OCI-M2 (cell line): Measurements from ENCODE around the gene KLHL40.
"Not testable (repeated sequence)": the region's sequence is repeated elsewhere in the genome, so short reads cannot be mapped to it uniquely, and the experiment has no call there.

Experiments used
- DNase-seq: peaks from one replicate; lab custom pipeline; 2025; ENCODE audit not compliant: unreplicated experiment; lab: John Stamatoyannopoulos, UW

KLHL40 gene

DNA sequence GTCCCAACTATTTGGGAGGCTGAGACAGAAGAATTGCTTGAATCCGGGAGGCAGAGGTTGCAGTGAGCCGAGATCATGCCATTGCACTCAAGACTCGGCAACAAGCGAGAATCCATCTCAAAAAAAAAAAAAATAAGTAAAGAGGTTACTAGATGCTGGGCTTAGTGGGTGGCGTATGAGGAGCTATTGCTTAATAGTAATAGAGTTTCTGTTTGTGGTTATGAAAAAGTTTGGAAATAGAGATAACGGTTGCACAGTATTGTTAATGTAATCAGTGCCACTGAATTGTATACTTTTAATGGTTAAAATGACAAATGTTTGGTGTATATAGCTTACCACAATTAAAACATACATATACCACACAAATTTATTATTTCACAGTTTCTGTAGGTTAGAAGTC lies 32.0 kb downstream of the KLHL40 start:
- no peak for DNase-seq

DNA sequence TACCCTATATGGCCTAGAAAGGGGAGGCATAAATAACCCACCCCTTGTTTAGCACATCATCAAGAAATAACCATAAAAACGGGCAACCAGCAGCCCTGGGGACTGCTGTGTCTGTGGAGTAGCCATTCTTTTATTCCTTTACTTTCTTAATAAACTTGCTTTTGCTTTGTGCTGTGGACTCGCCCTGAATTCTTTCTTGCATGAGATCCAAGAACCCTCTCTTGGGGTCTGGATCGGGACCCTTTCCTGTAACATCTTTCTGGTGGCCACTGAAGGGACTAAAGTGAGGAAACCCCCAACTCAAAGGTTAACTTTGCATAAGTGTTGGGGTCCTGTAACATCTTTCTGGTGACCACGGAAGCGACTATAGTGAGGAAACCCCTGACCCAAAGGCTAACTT lies 33.0 kb downstream of the KLHL40 start:
- no peak for DNase-seq

DNA sequence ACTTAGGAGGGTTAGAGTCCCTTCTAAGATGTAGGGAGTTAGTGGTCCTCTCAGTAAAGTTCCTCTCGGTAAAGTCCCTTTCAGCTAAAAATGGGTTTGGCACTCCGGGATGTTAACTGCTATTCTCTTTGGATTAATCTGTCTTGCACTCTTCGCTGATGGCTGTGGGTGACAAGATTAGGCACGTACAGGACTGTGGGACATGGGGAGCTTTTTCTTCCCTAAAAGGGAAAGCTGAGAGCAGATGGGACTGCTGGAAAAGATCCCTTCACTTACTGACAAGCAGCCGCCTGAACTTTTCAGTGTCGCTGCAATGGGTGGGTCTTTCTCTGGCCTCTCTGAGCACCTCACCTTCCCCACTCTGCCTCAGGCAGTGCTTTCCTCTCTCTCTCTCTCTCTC lies 33.7 kb downstream of the KLHL40 start:
- no peak for DNase-seq

DNA sequence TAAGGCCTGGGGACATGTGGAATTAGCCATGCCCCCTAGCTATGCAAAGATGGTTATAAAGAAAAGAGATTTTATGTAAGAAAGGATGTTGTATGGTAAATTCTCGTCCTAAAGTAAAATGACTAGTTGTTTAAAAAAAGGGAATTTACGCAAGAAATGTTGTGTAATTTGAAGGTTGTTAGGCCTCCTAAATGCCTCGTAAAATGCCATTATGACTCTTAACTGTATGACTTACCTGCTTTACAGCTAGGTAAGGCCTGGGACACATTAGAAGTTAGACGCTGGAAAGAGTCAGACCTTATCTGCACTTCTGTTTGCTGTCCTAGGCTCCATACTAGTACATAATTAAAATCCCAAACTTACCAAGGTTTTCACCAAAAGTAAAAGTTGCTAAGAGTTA lies 34.8 kb downstream of the KLHL40 start:
- DNase-seq: no peak

DNA sequence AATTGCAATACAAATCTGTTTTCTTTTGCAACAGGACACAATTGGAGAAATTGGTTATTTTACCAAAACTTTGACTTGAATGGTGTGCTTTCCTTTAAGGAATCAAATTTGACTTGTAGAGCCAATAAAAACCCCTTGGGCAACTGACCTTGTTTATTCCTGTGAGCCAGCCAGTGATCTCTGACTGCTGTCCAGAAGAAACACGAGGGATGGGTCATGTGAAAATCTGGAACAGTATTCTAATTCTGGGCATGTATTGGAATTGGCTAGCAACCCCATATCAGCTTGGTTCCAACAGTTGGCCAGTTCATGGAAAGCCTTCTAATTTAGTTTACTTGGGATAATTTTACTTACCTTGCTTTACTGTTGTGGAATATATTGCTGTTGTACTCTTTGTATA lies 36.4 kb downstream of the KLHL40 start:
- DNase-seq: no peak

DNA sequence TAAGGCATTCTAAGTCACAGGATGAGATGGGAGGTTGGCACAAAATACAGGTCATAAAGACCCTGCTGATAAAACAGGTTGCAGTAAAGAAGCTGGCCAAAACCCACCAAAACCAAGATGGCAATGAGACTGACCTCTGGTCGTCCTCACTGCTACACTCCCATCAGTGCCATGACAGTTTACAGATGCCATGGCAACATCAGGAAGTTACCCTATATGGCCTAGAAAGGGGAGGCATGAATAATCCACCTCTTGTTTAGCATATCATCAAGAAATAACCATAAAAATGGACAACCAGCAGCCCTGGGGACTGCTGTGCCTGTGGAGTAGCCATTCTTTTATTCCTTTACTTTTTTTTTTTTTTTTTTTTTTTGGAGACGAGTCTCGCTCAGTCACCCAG lies 37.1 kb downstream of the KLHL40 start:
- not testable (repeated sequence) for DNase-seq

DNA sequence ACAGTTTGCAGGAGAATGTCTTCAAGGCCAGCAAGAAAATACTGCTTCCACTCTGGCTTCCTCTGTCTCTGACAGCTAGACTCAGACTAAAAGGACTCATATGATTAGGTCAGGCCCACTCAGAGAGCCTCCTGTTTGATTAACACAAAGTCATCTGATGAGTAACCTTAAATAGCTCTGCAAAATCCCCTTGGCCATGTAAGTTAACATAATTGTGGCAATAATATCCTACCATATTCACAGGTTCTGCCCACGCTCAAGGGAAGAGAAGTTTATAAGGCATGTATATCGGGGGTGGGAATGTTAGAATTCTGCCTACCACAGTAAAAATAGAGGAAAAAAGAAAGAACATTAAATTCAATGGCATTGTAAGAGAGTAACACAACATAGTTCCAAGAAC lies 37.9 kb downstream of the KLHL40 start:
- no peak for DNase-seq

DNA sequence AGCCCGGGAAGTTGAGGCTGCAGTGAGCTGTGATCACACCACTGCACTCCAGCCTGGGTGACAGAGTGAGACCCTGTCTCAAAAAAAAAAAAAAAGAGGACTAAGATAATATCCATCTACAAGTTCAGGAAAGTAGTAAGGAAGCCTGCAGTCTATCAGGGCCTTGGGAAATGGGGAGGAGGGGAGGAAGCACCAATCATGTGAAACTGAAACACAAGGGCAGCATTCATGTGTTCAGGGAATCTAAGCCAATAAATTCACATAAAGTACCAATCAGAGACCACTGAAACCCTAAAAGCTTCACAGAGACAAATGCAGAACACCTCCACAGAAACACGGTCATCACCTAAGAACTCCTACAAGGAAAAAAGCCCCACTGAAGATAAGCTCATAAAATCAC lies 40.1 kb downstream of the KLHL40 start:
- no peak for DNase-seq

DNA sequence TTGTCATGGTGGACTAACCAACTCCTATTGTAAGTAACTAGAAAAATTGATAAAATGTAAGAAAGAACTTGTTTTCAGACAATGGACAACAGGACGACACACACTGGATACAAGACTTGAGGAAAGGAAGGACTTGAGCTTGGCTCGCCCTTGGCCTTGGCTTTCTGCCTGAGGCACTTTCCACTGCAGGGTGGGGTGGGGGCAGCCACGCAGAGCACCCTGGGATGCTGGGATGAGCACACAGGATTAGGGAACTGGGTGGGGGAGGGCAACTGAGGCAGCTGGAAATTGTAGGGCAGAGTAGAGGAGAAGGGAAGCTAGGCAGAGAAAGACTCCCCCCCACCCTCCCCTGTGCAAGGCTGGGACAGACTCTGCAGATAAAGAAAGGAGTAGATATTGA lies 42.7 kb downstream of the KLHL40 start:
- no peak for DNase-seq

DNA sequence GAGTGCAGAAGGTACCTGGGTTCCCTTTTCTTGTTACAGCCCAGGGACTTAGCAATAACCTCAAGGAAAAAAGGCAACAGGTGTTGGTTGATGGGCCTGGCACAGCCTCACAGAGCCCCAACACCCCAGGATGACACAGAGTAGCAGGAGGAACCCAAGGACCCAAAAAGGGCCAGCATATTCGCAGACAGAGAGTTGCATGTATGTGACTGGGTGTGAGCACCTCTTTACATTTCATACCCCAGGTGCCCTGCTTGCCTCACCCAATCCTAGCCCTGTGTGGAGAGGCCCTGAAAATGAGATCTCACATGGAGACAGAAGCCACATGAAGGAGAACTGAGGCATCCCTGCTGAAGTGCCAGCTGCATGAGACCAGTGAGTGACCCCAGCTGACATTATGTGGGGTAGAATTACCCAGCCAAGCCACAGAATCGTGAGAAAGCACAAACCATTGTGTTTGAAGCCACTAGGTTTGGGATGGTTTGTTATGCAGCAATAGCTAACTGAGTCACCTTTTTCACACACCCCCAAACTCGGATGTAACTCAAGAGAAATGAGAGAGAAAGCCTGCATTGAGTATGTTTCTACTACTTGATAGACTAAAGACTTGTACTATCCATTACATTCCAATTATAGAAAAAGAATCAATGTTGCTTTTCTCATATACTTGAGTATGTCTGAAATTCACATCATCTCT lies 43.5 kb downstream of the KLHL40 start:
- no peak for DNase-seq

DNA sequence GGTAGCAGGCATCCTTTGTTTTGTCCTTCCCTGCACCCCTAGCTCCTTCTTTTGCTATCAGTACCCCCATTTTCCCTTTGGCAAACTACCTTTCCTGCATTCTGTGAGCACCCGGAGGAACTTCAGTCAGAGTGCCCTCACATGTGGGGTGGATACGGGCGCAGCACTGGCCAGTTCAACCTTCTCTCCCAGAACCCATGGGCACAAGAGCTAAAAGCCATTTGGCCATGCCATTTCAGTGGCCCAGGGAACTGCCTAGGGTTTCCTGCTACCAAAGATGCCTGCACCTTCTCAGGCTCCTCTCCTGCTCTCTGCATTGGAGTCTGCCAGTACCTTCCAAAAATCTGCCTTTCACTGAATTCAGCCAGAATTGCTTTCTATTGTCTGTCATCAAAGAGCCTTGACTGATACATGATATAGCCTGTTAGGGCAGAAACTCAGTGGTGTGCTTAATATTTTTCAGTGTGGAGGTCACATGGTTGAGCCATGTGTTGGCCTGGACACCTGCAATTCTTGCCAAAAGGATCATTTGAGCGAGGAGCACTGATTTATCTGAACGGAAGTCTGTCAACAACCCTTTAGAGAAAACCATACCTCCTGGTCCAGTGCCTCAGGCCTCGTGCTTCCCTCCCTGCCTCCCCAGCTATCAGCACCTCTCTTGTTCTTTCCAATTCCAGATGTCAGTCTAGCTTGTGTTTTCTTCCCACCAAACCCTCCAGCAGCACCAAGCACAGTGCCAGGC lies 44.2 kb downstream of the KLHL40 start:
- DNase-seq: no peak

DNA sequence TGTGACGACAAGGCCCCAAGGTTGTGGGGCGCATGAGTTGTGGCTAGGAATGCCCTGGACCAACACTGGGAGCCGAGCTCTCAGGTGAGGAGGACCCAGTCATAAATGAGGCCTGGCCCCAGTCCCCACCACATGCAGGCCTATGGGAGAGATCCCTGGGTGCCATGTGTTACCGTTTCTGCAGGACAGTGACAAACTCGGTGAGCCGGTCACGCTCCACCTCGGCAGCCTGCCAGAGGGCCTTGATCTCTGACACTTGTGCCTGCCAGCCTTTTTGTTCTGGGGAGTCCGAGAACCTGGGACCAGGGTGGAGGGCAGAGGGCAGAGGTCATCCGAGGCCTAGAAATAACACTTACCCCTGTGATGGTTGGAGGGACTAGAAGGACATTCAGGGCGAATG lies 45.0 kb downstream of the KLHL40 start:
- DNase-seq: no peak

DNA sequence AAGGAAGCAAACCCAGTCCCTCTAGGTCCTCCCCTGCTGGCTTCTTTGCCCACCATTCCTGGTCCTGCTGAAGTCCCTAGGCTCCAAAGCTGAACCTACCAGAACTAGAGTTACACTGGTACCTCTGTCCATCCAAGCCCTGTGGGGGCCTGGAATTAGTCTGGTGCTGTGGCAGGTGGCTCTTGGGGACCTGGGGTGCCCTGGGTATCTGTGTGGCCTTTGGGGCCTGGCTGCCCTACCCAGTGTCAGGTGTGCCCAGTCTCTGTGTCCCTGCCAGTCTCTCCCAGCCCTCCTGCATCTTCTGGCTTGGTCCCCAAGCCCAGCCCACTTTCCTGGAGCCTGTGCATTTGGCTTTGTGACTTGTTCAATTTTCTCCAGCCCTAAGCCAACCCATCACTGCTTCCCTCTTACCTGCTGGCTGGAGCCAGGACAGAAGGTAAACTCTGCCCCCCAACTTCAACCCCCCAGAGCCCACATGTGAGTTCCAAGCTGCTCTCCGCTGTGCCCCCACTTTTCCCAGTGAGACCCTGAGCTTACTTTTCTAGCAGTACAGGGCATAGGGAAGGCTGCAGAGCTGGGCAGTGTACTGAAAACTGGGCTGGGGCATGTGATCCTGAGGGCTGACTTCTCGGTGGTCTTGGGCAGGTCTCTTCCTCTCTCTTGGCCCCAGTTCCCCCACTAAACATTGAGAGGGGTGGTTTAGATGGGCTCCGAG lies 45.5 kb downstream of the KLHL40 start:
- DNase-seq: no peak

DNA sequence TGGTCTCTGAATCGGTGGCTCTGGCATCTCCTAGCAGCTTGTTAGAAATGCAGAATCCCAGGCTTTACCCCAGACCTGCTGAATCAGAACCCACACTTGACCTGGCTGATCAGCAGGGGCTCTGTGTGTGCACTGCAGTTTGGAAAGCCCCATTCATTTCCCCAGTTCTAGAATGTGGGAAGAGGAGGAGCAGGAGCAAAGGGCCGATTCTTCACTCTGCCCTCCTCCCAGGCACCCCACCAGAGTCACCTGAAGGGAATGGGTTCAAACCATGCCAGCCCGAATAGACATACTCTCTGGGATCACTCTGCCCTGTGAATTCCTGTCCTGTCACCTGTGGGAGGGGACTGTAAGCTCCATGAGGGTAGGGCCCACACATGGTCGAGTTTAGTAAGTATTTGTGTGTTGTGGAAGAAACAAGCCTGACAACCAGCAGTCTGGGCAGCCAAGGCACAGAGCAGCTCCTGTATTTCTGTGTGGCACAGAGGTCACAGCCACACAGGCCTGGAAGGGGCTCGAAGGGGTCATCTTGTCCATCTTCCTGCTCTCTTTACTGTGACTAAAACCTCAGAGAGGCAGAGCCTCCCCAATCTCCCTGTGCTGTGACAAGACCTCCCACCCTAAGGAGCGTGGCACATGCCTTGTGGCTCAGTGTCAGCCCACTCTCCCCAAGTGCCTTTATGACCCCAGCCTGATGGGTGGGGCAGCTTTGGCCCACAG lies 46.3 kb downstream of the KLHL40 start:
- no peak for DNase-seq

DNA sequence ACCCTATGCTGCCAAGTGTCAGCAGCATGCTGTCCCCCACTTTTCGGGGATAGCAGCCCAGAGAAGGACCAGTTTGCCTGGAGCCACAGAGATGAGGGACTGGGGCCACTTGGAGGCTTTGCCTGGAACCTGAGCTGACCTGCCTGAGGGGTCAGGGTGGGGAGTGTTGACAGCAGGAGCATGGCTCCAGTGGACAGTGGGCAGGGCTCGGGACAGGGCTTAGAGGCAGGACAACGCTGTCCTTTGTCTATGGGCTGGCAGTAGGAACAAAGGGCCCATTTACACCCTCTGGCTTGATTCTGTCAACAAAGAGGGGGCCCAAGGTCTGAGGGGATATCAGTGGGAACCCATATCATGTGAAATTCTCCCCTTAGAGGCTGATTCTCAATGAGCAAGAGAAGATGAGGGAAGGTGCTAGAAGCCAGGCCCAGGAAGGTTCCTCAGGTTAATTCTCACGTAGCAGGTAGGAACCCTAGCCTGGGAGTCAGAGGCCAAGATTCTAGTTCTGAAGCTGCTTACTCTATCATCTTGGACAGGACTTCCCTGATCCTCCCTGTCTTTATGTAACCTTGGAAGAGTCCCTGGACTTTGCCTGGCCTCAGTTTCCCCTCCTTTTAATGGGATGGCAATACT lies 47.0 kb downstream of the KLHL40 start:
- DNase-seq: no peak

DNA sequence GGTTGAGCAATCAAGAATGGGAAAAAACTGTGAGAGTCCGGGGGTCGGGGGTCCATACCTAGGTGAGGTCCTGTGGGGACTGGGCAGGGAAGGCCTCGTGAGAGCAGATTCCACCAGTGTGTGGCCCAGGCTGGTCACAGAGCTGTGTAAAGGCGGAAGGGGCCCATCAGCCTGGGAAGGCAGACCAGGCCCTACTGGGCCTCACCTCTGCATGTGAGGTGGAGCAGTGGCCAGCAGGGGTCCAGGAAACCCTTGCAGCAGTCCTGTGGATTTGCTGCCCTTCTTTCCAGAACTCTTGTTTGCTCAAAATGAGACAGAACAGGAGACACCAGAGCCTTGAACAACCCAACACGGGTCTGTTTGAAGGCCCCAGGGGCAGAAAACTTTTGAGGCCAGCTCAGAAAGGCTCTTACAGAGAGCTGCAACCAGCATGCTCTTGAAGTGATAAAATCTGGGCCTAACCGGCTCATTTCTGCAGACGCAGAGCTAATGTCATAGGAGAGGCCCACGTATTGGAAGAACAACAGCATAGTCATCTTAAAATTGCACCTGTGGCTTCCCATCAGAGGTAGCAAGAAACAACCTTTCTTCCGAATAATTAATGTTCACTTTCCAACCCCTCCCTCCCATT lies 47.6 kb downstream of the KLHL40 start:
- no peak for DNase-seq

DNA sequence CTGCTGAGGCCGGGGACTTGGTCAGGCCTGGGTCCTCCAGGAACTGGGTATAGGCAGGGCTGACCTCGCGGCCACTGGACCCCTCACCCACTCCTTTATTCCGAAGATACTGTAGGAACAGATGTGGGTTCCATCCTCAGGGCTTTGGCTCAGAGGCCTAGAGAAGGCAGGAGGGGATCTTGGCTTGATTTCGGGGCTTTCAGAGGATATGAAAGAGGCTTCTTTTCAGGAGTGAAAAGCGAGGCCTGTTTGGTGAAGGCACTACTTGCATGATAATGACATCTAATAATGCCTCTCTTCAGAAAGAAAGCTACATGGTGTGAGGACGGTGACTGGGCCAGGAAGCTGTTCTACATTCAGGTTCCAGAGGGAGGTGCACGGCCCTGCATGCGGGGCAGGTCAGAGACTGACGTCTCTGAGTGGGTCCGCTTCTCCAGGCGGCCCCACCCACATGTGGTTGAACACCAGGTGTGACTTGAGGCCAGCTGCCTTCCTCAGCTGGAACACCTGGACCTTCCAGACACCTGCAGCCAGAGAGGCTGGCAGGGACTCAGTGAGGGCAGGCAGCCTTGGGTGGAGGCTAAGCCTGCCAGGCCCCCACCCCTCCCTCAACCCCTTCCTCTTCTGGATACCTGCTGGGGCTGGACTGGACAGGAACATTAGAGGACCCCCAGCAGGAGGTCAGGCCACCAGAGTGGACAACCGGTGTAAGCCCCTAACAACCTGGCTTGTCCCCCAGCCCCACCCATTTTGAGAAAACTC lies 48.3 kb downstream of the KLHL40 start:
- no peak for DNase-seq

DNA sequence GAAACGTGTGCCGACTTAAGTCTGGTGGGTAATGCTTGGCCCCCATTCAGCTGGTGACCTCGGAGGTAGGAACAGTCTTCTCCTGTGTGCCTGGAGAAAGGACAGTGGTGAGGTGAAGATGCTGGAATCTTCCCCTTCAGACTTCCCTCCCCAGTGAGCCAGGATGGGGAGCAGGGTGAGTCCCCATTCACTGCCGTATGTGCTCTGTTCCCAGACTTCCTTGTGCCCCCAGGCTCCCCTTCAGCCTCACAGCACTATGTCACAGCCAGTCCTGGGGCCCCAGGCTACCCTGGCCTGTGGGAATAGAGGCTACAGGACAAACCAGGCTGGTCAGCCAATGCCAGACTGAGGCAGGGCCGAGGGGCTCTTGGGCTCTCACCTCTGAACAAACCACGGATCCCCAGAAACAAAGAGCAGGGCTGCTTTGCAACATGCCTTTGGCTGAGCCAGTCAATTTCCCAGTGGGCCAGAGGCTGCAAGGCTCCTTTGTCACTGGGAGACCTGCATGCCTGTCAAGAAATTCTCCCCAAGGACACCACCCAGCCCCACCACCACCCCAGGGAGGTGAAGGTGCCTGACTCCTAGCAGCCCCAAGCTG lies 49.0 kb downstream of the KLHL40 start:
- DNase-seq: no peak

DNA sequence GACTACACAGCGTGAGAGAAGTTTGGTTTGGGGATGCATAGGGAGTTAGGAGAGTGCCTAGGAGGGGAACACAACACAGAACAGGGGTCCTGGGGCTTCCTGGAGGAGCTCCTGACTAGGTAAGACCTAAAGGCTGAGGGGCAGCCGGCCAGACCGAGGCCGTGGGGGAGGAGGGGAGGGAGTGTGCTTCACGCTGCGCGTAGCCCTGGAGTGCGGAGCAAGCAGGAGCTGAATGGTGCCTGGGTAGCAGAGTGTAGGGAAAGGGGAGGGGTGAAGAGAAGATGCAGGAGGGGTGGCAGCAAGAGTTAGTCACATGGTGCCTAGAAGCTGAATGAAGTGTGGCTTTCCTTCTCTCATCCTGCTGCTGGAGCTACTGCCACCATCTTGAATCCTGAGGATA lies 49.7 kb downstream of the KLHL40 start:
- DNase-seq: no peak

DNA sequence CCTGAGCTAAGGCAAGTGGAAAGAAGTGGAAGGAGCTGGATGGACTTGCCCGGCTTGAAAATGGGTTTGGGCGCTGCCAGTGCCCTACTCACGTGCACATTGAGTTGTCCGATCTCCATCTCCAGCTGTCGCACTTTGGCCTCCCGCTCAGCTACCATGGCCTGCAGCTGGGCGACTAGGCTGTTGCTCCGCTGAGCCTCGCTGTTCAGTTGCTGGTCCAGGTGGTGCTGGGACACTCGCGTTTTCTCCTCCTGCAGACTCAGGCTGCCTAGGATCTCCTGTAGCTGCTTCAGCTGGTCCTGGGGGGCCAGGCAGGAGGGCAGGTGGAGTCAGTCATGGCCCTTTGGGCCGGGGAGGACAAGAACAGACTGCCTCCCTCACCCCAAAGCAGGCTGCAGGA lies 50.3 kb downstream of the KLHL40 start:
- no peak for DNase-seq
